GM19025 (cell line): ENCODE measurements around the gene OLA1.

Experiments used
- ATAC-seq: cut with Tn5 transposase; IDR thresholded peaks from one replicate; pipeline ENCODE4 v1.9.1; 2021; ENCODE audit warnings: mild to moderate bottlenecking, low read depth, moderate library complexity; ENCODE audit not compliant: unreplicated experiment

The OLA1 gene

DNA sequence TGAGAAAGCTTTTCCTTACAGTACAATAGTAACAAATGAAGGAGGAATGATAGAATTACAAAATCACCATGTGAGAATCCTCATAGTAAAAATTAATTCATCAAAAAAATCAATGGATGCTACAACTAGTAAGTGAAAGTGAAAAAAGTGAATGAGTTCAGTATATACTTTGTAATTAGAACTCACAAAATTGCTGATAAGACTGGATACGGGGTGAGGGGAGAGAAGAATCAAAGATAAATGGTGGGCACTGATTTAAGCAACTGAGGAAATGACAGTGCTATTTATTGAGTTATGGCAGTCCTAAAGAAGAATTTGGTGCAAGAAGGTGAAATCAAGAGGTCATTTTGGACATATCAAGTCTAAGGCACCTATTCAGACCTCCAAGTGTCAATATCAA lies 20.6 kb downstream of the OLA1 start:
- ATAC-seq, result no peak

- no peak for ATAC-seq
Measured at GRCh38 chr2:174224665-174225288, 23.6 kb downstream of the OLA1 start.

DNA sequence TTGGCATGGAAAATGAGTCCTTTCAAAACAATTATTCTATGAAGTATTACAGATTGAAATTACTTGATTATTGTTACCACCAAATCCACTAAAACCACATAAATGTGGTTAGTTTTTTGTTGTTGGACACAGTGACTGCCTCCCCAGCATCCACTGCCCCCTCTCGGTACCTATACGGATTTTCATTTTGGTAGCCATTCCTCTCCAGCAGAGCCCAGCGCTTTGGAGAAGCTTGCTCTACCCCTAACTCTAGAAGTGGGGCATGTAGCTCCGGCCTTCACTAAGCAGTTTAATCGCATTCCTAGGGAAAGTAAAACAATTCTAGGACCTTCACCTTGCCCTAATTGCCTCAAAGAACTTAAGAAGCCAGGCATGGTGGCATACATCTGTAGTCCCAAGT lies 24.2 kb downstream of the OLA1 start:
- no peak for ATAC-seq

DNA sequence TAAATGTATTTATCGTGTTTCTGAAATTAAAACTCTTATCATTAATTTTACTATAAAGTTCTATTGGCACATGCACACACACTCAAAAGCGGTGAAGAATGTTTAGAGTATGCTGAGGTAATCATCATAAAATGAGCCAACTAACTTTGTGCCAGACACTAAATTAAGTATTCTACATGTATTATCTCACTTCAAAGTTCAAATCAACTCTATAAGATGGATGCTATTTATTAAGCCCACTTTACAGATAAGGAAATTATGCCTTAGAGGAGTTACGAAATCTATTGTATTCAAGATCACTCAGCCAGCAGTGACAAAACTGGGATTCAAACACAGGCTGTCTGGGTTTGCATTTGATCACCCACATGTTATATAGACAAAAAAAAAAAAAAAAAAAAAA lies 24.9 kb downstream of the OLA1 start:
- no peak for ATAC-seq

DNA sequence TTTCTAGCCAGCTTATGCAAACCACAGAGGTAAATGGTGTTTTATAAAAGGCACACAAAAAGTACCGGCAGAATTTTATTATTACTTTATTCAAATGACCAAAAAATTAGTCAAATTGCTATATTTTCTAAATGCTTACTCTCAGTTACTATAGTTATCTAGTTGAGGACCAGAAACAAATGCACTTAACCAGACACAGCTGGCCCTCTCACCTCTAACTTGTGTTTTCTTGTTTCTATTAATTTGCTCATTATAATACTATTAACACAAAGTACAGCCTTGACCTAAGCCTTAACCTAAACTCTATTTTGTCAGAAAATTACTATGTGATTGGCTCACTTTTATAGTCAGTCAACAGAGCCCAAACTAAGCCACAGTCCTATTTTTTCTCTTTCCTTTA lies 26.2 kb downstream of the OLA1 start:
- no peak for ATAC-seq

- no peak for ATAC-seq
Measured at GRCh38 chr2:174219321-174219720, 29.0 kb downstream of the OLA1 start.

GRCh38 chr2:174218773-174219172 lies 29.6 kb downstream of the OLA1 start:
- ATAC-seq, result no peak

- no peak for ATAC-seq
Measured at GRCh38 chr2:174217869-174218268, 30.5 kb downstream of the OLA1 start.

- no peak for ATAC-seq
Measured at GRCh38 chr2:174211954-174212353, 36.4 kb downstream of the OLA1 start.

GRCh38 chr2:174210862-174211261 lies 37.5 kb downstream of the OLA1 start:
- no peak for ATAC-seq

DNA sequence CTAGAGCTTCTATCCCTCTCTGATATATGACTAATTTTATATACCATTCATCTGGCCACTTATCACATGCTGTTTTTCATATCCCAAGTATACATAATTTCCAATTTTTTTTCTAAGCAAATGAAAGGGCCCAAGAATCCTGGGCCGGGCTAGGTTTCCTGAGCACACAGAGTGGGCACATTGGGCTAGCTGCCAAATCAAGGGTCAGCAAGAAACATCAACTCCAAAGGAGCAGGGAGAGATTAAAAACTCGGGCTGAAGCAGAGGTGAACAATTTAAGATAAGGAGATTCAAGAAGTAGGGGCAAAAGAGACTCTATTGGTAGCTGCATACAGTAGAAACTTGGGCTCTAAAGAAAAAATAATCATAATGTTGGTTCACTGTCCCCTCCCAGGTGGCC lies 39.0 kb downstream of the OLA1 start:
- ATAC-seq, result no peak

DNA sequence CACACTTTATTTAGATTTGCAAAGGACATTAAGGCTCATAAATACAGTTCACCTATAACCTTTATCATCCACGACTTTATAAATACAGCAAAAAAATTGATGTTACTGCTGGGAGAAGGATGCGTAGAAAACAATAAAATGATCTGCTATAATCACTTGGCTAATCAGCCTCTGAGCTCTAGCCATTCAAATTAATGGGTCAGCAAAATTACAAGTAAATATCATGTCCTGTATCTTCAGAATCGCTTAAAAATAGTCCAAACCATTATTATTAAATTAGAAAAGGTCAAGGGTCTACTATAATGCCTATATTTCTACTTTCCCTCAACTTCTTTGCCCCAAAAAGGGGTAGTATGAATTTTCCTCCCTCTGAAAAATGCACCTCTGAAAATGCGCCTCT lies 40.3 kb downstream of the OLA1 start:
- ATAC-seq, result no peak

DNA sequence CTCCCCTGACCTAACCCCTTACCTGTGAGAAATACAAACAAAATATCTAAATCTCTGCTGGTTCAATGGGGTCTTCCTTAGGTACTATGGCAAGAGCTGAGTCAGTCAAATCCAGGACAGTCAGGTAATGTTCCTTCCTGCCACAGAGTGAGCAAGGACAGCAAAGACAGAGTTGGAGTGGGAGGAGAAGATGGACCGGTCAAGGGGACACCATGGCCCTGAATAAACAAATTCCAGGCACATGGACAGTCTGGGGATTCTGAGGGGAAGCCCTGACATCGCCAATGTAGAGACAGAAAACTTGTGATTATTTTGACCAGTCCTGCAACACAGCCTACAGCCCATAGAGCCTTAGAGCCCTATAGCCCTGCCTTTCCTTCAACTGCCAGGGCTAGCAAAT lies 42.8 kb downstream of the OLA1 start:
- no peak for ATAC-seq

GRCh38 chr2:174202188-174202587 lies 46.1 kb downstream of the OLA1 start:
- no peak for ATAC-seq

DNA sequence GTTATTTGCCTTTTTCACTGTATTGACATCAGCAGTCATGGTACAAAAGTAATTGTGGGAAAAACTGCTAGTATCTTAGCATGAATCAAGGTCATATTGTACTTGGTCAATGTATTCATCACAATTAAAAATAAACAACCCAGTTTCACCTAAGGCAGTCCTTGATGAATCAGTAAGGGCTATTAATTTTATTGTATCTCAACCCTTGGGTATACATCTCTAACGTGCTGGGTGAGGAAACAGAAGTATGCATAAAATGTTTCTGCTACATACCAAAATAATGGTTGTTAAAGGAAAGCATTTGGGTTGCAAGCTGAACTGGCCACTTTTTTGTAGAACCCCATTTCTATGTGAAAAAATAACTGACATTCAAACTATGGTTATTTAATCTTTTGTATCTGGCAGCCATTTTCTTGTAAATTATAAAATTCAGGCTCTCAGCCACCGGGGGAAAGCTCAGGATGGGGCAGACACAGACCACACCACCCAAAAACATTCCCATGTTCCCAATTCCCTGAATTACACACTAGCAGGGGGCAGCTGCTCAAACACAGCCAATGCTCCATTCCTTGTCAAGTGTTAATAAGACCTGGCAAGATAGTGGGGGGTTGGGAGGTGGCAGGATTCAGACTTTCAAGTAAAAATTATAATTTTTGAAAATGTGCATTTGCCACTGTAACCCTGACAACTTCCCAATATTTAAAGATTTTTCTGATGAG lies 49.3 kb downstream of the OLA1 start:
- no peak for ATAC-seq

DNA sequence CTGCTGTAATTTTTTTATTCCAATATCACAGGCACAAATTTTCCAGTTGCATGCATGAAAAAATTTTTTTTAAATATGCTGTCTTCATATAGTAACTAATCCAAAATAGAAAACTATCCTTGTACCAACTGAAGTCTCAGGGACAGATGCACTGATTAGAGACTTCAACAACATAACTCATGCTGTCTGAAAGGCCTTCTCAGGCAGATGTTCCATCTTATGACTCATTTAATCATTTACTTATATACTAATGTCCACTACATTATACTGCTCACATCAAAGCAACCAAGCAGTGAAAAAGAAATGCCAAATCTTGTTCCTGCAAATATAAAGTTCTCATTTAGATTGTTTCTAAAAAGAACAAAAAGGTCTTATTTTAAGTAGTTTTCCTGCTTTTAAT lies 53.1 kb downstream of the OLA1 start:
- no peak for ATAC-seq

DNA sequence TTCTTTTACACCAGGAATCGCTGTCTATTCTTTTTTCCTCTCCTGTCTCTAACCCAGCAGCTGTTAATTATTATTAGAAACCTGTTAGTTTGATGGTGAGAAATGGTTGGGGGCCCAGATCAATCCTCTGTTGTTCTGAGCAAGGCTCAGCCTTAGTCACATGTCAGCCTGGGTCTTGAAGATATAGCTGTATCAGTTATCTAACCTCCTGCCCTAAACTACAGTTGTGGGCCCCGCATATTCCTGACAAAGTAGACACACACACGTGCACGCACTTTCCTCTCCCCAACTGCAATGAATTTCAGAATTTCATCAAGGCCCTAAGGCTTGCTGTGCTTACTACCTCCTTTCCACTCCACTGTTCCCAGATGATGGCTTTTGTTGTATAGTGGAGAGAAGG lies 54.6 kb downstream of the OLA1 start:
- no peak for ATAC-seq

DNA sequence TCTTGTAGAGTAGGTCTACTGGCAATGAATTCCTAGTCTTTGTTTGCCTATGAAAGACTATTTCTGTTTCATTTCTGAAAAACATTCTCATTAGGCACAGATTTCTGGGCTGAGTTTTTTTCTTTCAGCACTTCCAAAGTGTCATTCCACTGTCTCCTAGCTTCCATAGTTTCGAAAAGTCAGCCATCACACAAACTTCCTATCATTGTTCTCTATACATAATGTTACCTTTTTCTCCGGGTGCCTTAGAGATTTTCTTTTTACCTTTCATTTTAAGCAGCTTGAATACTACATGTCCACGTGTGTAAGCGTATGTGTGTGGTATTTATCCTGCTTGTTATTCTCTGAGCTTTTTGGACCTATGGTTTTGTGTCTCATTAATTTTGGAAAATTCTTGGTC lies 55.7 kb downstream of the OLA1 start:
- ATAC-seq, result no peak

DNA sequence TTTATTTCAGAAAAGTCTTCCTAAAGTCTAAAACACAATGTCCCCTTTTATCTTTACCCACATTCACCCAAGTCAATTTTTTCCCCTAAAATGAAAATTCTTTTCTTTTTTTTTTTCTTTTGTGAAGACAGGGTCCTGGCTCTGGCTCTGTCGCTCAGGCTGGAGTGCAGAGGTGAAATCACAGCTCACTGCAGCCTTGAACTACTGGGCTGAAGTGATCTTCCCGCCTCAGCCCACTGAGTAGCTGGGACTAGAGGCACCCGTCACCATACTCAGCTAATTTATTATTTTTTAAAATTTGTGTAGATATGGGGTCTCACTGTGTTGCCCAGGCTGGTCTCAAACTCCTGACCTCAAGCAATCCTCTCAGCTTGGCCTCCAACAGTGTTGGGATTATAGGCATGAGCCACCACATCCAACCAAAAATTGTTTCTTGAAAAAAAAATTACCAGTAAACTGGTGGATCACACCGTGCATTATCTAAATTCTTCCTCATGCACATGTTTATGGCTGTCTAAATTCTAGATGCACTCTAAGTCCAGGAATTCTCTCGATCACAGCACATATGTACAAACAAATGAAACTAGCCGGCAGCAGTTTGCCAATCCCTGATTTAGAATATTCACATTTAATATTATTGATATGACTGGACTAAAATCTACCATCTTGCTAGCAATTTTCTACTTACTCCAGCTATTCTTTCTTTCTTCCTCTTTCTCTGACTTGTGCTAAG lies 56.8 kb downstream of the OLA1 start:
- no peak for ATAC-seq

- no peak for ATAC-seq
Measured at GRCh38 chr2:174184915-174185314, 63.4 kb downstream of the OLA1 start.

GRCh38 chr2:174184504-174184903 lies 63.8 kb downstream of the OLA1 start:
- no peak for ATAC-seq

- no peak for ATAC-seq
Measured at GRCh38 chr2:174183076-174183475, 65.3 kb downstream of the OLA1 start.
